Hypothalamus (tissue), 51 donors: Measurements from ENCODE around the gene PARD3B.
"Not testable (repeated sequence)": the region's sequence is repeated elsewhere in the genome, so short reads cannot be mapped to it uniquely, and the experiment has no call there.

ENCODE experiments used
- DNase-seq, 51 donors: peaks; one replicate each; lab custom pipeline; 2025; lab: John Stamatoyannopoulos, UW

PARD3B gene

GRCh38 chr2:205210494-205210893 is 665.2 kb downstream of the PARD3B start:
- no peak for DNase-seq

- no peak for DNase-seq
Measured at GRCh38 chr2:205212357-205212756, 667.1 kb downstream of the PARD3B start.

GRCh38 chr2:205216092-205216491 is 670.8 kb downstream of the PARD3B start:
- no peak for DNase-seq

GRCh38 chr2:205216580-205216979 is 671.3 kb downstream of the PARD3B start:
- DNase-seq = no peak

- no peak for DNase-seq
Measured at GRCh38 chr2:205217004-205217403, 671.7 kb downstream of the PARD3B start.

- no peak for DNase-seq
Measured at GRCh38 chr2:205218056-205218455, 672.8 kb downstream of the PARD3B start.

GRCh38 chr2:205218816-205219215 is 673.5 kb downstream of the PARD3B start:
- not testable (repeated sequence) for DNase-seq

- no peak for DNase-seq
Measured at GRCh38 chr2:205220559-205220958, 675.3 kb downstream of the PARD3B start.

- no peak for DNase-seq
Measured at GRCh38 chr2:205232086-205232485, 686.8 kb downstream of the PARD3B start.

GRCh38 chr2:205235434-205235833 is 690.2 kb downstream of the PARD3B start:
- DNase-seq = no peak

GRCh38 chr2:205237524-205237923 is 692.2 kb downstream of the PARD3B start:
- no peak for DNase-seq

- no peak for DNase-seq
Measured at GRCh38 chr2:205245001-205245400, 699.7 kb downstream of the PARD3B start.

- DNase-seq = no peak
Measured at GRCh38 chr2:205245652-205246051, 700.4 kb downstream of the PARD3B start.

GRCh38 chr2:205259121-205259520 is 713.8 kb downstream of the PARD3B start:
- no peak for DNase-seq

- no peak for DNase-seq
Measured at GRCh38 chr2:205261516-205262020, 716.3 kb downstream of the PARD3B start.

- no peak for DNase-seq
Measured at GRCh38 chr2:205267323-205267722, 722.0 kb downstream of the PARD3B start.

GRCh38 chr2:205270689-205271088 is 725.4 kb downstream of the PARD3B start:
- DNase-seq = no peak

- no peak for DNase-seq
Measured at GRCh38 chr2:205273148-205273547, 727.9 kb downstream of the PARD3B start.

GRCh38 chr2:205273627-205274026 is 728.4 kb downstream of the PARD3B start:
- no peak for DNase-seq

- DNase-seq = no peak
Measured at GRCh38 chr2:205274801-205275200, 729.5 kb downstream of the PARD3B start.

GRCh38 chr2:205276116-205276777 is 731.0 kb downstream of the PARD3B start:
- DNase-seq = no peak

- DNase-seq = no peak
Measured at GRCh38 chr2:205280596-205281236, 735.4 kb downstream of the PARD3B start.
